Measurements from ENCODE around the gene ADAT2.

The ADAT2 gene

GRCh38 chr6:143405373-143406154 lies 44.9 kb downstream of the ADAT2 start:
- no peak overlapping the region for H3K4me3 ChIP-seq
- TF ChIP-seq, protein P1, sequence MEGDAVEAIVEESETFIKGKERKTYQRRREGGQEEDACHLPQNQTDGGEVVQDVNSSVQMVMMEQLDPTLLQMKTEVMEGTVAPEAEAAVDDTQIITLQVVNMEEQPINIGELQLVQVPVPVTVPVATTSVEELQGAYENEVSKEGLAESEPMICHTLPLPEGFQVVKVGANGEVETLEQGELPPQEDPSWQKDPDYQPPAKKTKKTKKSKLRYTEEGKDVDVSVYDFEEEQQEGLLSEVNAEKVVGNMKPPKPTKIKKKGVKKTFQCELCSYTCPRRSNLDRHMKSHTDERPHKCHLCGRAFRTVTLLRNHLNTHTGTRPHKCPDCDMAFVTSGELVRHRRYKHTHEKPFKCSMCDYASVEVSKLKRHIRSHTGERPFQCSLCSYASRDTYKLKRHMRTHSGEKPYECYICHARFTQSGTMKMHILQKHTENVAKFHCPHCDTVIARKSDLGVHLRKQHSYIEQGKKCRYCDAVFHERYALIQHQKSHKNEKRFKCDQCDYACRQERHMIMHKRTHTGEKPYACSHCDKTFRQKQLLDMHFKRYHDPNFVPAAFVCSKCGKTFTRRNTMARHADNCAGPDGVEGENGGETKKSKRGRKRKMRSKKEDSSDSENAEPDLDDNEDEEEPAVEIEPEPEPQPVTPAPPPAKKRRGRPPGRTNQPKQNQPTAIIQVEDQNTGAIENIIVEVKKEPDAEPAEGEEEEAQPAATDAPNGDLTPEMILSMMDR (IDR thresholded peaks at IDR 0.05), result no peak
- H3K27ac ChIP-seq, result no peak overlapping the region
- DNase-seq (ENCODE audit: low spot score), result no peak

DNA sequence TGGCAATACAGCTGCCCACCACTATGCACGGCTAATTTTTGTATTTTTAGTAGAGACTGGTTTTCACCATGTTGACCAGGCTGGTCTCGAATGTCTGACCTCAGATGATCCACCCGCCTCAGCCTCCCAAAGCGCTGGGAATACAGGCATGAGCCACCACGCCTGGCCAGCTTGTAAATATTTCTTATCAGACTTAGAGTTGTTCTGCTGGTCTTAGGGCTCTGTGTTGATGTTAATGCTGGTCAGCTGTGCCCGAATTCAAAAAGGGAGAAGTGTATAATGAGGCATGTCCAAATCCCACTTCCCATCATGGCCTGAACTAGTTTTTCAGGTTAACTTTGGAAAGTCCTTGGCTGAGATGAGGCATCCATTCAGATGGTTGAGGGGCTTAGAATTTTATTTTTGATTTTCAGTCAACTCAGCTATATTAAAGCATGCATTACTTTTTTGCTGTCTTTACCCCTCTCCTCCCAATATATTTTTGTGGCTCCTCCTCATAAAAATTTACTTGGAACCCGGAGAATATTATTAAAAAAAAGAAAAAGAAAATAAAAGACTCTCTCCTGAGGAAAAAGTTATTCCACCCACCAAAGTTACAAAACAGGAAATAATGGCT lies 47.7 kb downstream of the ADAT2 start:
- Histone ChIP-seq H3K4me3 (no peak overlapping the region), H3K27ac (no peak overlapping the region)
- no peak for DNase-seq (ENCODE audit: low spot score)
- TF ChIP-seq, protein P1 (IDR thresholded peaks at IDR 0.05), result no peak

DNA sequence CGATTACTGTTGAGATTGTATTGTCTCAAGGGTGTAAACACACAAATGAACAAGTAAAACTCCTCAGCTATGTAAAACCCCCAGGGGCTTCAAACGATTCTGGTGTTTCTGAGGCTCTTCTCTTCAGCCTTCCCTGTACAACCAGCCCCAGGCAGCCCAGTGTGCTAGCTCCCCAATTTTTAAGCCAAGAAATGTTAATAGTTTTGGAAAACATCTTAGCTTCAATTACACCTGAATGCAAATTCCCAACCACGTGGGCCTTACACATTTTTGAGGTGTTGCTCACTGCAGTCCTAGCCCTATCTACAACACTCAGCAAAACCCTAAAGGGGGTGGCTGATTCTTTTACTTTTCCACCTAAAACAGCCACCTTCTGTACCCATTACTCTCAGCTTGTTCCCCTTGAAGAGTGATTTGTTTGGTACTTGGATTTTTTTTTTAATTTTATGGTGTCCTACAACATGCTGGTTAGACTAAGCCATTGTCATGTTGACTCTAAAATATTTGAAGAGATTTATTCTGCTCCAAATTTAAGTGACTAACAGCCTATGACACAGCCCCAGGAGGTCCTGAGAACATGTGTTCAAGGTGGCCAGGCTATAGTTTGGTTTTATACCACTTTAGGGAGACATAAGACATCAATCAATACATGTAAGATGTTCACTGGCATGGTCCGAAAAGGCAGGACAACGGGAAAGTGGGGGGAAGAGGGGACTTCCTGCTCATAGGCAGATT lies 48.7 kb downstream of the ADAT2 start:
- H3K4me3 ChIP-seq, result no peak overlapping the region
- TF ChIP-seq, protein P1 (IDR thresholded peaks at IDR 0.05), result no peak
- DNase-seq (ENCODE audit: low spot score), result no peak
- H3K27ac ChIP-seq, result no peak overlapping the region

- TF ChIP-seq, protein P1 (IDR thresholded peaks at IDR 0.05), result no peak
- Histone ChIP-seq H3K27ac (no peak overlapping the region), H3K4me3 (no peak overlapping the region)
- DNase-seq (ENCODE audit: low spot score), result no peak
Observed at GRCh38 chr6:143401068-143401446, 49.4 kb downstream of the ADAT2 start.

DNA sequence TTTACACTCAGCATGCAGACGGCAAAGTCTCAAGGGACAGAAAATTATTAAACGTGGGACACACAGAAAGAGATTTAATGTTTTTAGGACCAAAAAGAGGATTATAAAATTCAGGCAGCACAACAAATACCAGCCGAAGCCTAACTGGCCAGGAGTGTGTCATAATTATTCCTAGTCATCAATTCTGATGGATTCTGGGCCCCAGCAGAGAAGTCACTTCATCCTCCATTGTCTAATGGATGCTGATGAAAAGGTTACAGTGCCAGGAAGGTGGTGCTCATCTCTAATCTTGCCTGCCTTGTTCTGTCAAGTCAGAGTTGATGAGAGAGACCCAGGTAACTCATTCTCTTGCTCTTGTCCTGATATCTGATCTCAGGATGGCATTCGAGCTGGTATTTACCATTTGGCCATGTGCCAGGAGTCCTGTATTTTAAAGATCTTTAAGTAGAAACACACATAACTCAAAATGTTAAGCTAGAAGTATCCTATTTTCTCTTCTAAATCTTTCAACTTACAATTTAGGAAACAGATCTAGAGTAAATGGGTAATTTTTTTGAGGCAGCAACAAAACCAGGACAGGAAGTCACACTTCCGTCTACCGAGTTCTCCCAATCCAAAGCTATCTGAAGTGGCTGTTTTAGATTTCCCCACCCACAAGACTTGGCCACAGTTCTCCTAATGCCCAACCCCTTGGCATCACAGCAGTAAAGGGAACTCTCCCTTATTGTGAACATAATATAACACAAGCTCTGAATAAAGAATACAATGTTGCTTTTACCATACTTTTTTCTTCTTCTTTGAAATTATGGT lies 50.0 kb downstream of the ADAT2 start:
- TF ChIP-seq, protein P1 (IDR thresholded peaks at IDR 0.05), result no peak
- no peak overlapping the region for H3K4me3 ChIP-seq
- DNase-seq (ENCODE audit: low spot score), result no peak
- peak overlapping the region in 1 of 2 donors; percentile 45 for H3K27ac ChIP-seq

GRCh38 chr6:143399775-143400174 lies 50.7 kb downstream of the ADAT2 start:
- DNase-seq (ENCODE audit: low spot score), result no peak
- H3K4me3 ChIP-seq, result no peak overlapping the region
- H3K27ac ChIP-seq, result no peak overlapping the region
- TF ChIP-seq, protein P1 (IDR thresholded peaks at IDR 0.05), result no peak

Measured in coronary artery (tissue), 2 donors.